Raji (cell line): ENCODE data around the gene UTP18.

Experiments used
- POLR2A ChIP-seq: IDR thresholded peaks from 2 replicates; pipeline ENCODE4 v1.6.1; 2011; ENCODE audit warnings: low read depth, low read length, control low read depth; ENCODE audit not compliant: insufficient read depth

The UTP18 gene

GRCh38 chr17:51305182-51305581, 44.8 kb downstream of the UTP18 start:
- no peak for TF ChIP-seq POLR2A

DNA sequence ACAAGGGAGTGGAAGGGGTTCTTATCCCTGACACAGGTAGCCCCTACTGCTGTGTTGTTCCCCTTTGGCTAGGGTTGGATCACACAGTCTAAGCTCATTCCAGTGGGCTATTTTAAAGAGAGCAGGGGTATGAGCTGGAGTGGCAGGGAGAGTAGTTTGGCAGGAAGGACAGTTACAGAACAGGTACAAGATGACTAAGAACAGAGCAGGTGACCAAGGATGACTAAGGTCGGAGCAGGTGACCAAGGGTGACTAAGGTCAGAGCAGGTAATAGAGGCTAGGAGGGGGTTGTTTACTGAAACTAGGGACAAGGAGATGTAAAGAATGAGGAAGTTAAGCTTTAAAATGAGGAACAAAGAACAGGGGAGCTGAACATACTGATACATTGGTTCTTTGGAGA, 58.8 kb downstream of the UTP18 start:
- TF ChIP-seq POLR2A = no peak

DNA sequence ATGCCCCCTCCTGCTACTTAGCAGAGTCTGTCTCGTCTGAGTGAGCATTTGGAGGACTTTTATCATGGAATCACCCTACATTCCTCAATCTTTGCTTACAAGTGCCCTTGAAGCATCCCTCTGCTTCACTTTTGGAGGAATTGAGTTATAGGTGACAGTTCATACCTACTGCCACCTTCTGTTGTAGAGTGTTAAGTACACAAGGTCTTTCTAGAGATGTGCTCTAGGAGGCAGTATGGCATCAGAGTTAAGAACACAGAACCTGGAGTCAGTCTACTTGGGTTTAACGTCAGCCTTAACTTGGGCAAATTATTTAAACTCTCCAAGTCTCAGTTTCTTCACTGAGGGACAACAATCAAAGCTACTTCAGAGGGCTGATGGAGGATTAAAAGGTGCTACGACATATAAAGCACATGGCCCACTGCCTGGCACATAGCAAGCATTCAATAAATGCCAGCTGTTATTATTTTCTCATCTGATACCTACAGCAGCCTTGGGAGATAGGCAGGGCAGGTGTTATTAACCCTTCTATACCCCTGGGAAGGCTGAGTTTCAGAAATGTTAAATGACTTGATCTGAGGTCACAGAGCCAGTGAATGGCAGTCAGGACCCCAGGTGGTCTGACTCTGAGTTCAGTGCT, 62.2 kb downstream of the UTP18 start:
- TF ChIP-seq POLR2A = no peak

GRCh38 chr17:51325471-51325870, 65.1 kb downstream of the UTP18 start:
- no peak for TF ChIP-seq POLR2A

- TF ChIP-seq POLR2A = no peak
These were observed 74.8 kb downstream of the UTP18 start for GRCh38 chr17:51335006-51335590.

DNA sequence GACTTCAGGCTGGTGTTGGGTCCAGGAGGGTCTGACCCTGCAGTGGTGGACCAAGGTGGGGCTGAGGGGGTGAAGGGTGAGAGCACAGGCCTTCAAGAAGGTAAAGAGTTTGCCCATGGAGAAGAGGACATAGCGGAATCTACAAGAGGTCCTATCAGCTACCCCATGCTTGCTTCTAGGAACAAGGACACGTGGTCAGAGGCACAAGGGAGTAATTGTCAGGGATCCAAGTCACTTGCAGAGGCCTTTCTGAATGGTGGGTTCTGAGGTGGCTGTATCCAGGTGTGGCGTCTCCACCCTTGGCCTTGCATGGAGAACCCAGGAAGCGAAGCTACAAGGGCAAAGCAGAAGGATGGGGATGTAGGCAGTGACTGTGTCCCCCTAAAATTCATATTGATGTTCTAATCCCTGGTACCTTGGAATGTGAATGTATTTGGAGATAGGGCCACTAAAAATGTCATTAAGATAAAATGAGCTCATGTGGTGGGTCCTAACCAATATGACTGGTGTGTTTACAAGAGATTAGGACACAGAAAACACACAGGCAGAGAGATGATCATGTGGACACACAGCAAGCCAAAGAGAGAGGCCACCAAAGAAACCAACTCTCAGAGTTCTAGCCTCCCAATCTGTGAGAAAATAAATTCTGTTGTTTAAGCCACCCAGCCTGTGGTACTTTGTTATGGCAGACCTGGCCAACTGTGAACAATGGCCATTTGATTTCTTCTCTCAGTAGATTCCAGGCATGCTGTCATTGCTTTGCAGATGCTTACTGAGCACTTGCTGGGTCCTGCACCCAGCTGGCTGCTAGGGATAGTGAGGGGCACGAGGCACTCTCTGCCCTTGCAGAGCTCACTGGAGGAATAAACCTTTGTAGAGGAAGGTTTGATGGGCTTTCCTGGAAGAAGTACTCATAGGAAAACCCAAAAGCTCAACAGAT, 75.8 kb downstream of the UTP18 start:
- no peak for TF ChIP-seq POLR2A

GRCh38 chr17:51341457-51341856, 81.1 kb downstream of the UTP18 start:
- no peak for TF ChIP-seq POLR2A

- TF ChIP-seq POLR2A = no peak
These were observed 81.9 kb downstream of the UTP18 start for GRCh38 chr17:51342257-51342656.

GRCh38 chr17:51344532-51344931, 84.2 kb downstream of the UTP18 start:
- no peak for TF ChIP-seq POLR2A

DNA sequence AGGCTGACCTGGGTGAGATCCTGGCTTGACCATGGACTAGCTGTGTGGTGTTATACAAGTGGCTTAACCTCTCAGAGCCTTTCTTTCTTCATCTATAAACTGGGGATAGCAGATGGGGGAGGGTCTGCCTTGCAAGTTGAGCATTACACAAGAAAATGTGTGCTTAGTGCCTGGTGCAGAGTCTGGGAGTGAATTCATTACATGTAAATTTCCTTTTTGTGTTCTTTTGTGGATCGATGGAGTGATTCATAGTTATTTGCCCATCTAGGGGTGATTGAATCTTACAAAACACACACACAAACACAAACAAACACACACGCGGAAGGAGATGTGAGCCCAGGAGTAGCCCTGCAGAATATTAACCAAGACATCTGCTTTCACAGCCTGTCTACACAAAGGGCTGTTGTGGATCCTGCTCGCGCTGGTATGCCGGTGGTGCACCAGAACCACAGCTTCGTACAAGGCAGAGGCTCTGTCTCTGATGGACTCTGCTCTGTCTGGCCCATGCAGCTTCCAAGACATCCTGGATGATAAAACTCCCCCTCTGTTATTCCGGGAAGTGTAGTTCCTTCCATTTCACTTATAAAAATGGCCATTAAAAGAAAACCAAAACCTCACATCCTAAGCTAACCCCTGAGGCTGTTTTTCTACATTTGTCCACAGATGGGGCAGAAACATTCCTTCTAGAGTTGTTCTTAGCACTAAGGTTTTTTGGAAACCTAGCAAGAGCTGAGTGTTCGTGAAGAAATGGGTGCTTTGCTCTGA, 86.1 kb downstream of the UTP18 start:
- TF ChIP-seq POLR2A = no peak
